Gastrocnemius medialis (tissue), 4 donors: ENCODE data around the gene CCDC197. TPM values are rescaled to one million over a fixed set of nuclear protein-coding genes. Genes with fewer than 3 reads are reported as not detected.

Experiments used
- ATAC-seq, 2 donors: fragments of 150-250 bp; one replicate each; pipeline ENCODE4 v1.9.1; 2016
- DNase-seq, 2 donors: peaks; one replicate each; pipeline ENCODE4 v3.0.0-alpha.2; 2019
- H3K27ac ChIP-seq, 4 donors: fragments of 200-600 bp; sonication (generic); 1 replicate in 1 of 4; 2 replicates in 3 of 4; pipeline ENCODE4 v1.5.1; 2016 to 2018; ENCODE audit warnings: mild to moderate bottlenecking in 2 of 4, moderate library complexity in 1 of 4
- H3K27me3 ChIP-seq, 3 donors: fragments of 200-600 bp; sonication (generic) in 2 of 3; 1 replicate in 1 of 3; 2 replicates in 2 of 3; pipeline versions ENCODE4 v1.5.1 to v1.6.0; 2016 to 2019; ENCODE audit warnings: mild to moderate bottlenecking in 1 of 3, moderate library complexity in 1 of 3
- H3K36me3 ChIP-seq, 2 donors: fragments of 200-600 bp; sonication (generic) in 1 of 2; one replicate each; pipeline ENCODE4 v1.5.1; 2017 to 2018
- H3K4me1 ChIP-seq, 2 donors: fragments of 200-600 bp; sonication (generic) in 1 of 2; one replicate each; pipeline ENCODE4 v1.5.1; 2016 to 2017; ENCODE audit warnings: mild to moderate bottlenecking in 2 of 2
- H3K4me3 ChIP-seq, 4 donors: fragments of 200-600 bp; sonication (generic) in 3 of 4; 1 replicate in 1 of 4; 2 replicates in 3 of 4; pipeline ENCODE4 v1.5.1; 2016 to 2019; ENCODE audit warnings: mild to moderate bottlenecking in 2 of 4
- H3K9me3 ChIP-seq, 3 donors: fragments of 200-600 bp; sonication (generic) in 2 of 3; 1 replicate in 1 of 3; 2 replicates in 2 of 3; pipeline ENCODE4 v1.5.1; 2016 to 2019
- CTCF ChIP-seq, 5 experiments: fragments of 450-650 bp in 3 of 5; fragments of 200-600 bp in 2 of 5; sonication (generic) in 2 of 5; IDR thresholded peaks in 4 of 5; conservative IDR thresholded peaks in 1 of 5; 1 replicate in 4 of 5; 2 replicates in 1 of 5; pipeline ENCODE4 v1.5.1; 2016 to 2019; ENCODE audit warnings: antibody characterized with exemption in 5 of 5, mild to moderate bottlenecking in 3 of 5, moderate library complexity in 3 of 5
- POLR2A ChIP-seq, 2 donors: fragments of 450-650 bp; IDR thresholded peaks; one replicate each; pipeline ENCODE4 v1.6.1; 2017; ENCODE audit warnings: antibody characterized with exemption in 2 of 2, mild to moderate bottlenecking in 2 of 2, moderate library complexity in 2 of 2
- in situ Hi-C, 4 donors: fragments of 200-750 bp; cut with MboI; loops; one replicate each; pipeline versions ENCODE4 v1.15.0 to v1.8.0; 2017; ENCODE audit warnings: low sequenced_read_pairs in 4 of 4
- intact Hi-C: fragments of 100-400 bp; cut with DNase I; formaldehyde crosslinking; loops from one replicate; pipeline ENCODE4 v1.15.1; 2023; ENCODE audit warnings: low total_unique reads
- total RNA-seq, 4 donors: library from RNA; depleted of rRNA; stranded (reverse); fragments of >200 nt; gene quantifications; one replicate each; pipeline versions ENCODE4 v1.1.0 to v1.2.3, GENCODE V29; 2016

The CCDC197 gene
- total RNA-seq, 4 donors from 2014 or later, result 0.56 to 0.61 TPM; not detected in 2

- H3K27ac ChIP-seq, result peak overlapping the region; percentile 97 to 100 (median 98)
- DNase-seq (no peak), ATAC-seq (no peak)
- H3K4me3 ChIP-seq, result no peak overlapping the region
- no peaks in the 10 kb centered on the region for H3K36me3 ChIP-seq
- no peaks in the 10 kb centered on the region for H3K27me3 ChIP-seq
- H3K9me3 ChIP-seq, result no peaks in the 10 kb centered on the region
- TF ChIP-seq POLR2A (IDR thresholded peaks at IDR 0.05), result no peak
- TF ChIP-seq CTCF (IDR thresholded peaks at IDR 0.05 in 4 of 5, conservative IDR thresholded peaks at IDR 0.05 in 1 of 5), result no peak
- H3K4me1 ChIP-seq, result peaks cover 54 to 55% of the 10 kb centered on the region in 2 donors
- in situ Hi-C loops, result no loop called here
- intact Hi-C loops, result no loop called here
These were observed 19.1 kb upstream of the CCDC197 start for GRCh38 chr14:93977790-93978581.

- Histone ChIP-seq H3K4me3 (no peak overlapping the region), H3K4me1 (peaks cover 60 to 62% of the 10 kb centered on the region in 2 donors), H3K27me3 (no peaks in the 10 kb centered on the region), H3K36me3 (no peaks in the 10 kb centered on the region), H3K27ac (peak overlapping the region; percentile 97 to 100 (median 98)), H3K9me3 (no peaks in the 10 kb centered on the region)
- intact Hi-C loops (no loop called here), in situ Hi-C loops (no loop called here)
- DNase-seq (no peak), ATAC-seq (no peak)
- TF ChIP-seq POLR2A (IDR thresholded peaks at IDR 0.05) (peak; percentile 59 to 61), CTCF (IDR thresholded peaks at IDR 0.05 in 4 of 5, conservative IDR thresholded peaks at IDR 0.05 in 1 of 5) (no peak)
These were observed 18.4 kb upstream of the CCDC197 start for GRCh38 chr14:93978735-93979134.

GRCh38 chr14:93980456-93981201, 16.5 kb upstream of the CCDC197 start:
- intact Hi-C loops, result no loop called here
- peak overlapping the region in 3 of 4 donors; percentile 4 to 31 (median 15) for H3K4me3 ChIP-seq
- peak; percentile 37 to 45 for ATAC-seq

More at GRCh38 chr14:93980456-93981201, 16.5 kb upstream of the CCDC197 start:
- TF ChIP-seq CTCF (IDR thresholded peaks at IDR 0.05 in 4 of 5, conservative IDR thresholded peaks at IDR 0.05 in 1 of 5) (no peak), POLR2A (IDR thresholded peaks at IDR 0.05) (peak; percentile 63 to 66)
- Histone ChIP-seq H3K27me3 (no peaks in the 10 kb centered on the region), H3K4me1 (peaks cover 74 to 75% of the 10 kb centered on the region in 2 donors), H3K36me3 (no peaks in the 10 kb centered on the region), H3K27ac (peak overlapping the region; percentile 97 to 100 (median 98)), H3K9me3 (no peaks in the 10 kb centered on the region)
- peak; percentile 92 to 99 for DNase-seq
- in situ Hi-C loops, result no loop called here
